Smooth muscle cell (in vitro differentiated cells): ENCODE data around the gene PIEZO2. TPM values are rescaled to one million over a fixed set of nuclear protein-coding genes. Genes with fewer than 3 reads are reported as not detected.

Experiments
- DNase-seq: peaks from one replicate; lab custom pipeline; 2025; ENCODE audit not compliant: unreplicated experiment; lab: John Stamatoyannopoulos, UW
- H2AFZ ChIP-seq: fragments of 200-600 bp; sonication (generic); 2 replicates; pipeline ENCODE4 v1.6.0; 2016; ENCODE audit warnings: antibody characterized with exemption, low read depth, mild to moderate bottlenecking
- H3F3A ChIP-seq: fragments of 200-600 bp; sonication (generic); 2 replicates; pipeline ENCODE4 v1.6.0; 2017; ENCODE audit warnings: antibody characterized with exemption, low read depth
- H3K27ac ChIP-seq: fragments of 200-600 bp; sonication (generic); 2 replicates; pipeline ENCODE4 v1.5.1; 2016; ENCODE audit warnings: low read depth, mild to moderate bottlenecking
- H3K27me3 ChIP-seq: fragments of 200-600 bp; sonication (generic); 2 replicates; pipeline ENCODE4 v1.6.1; 2016; ENCODE audit warnings: low read depth, mild to moderate bottlenecking
- H3K36me3 ChIP-seq: fragments of 200-600 bp; sonication (generic); 2 replicates; pipeline ENCODE4 v1.5.1; 2016; ENCODE audit warnings: low read depth
- H3K4me1 ChIP-seq: fragments of 200-600 bp; sonication (generic); 2 replicates; pipeline ENCODE4 v1.5.1; 2016; ENCODE audit warnings: low read depth
- H3K4me2 ChIP-seq: fragments of 200-600 bp; sonication (generic); 2 replicates; pipeline ENCODE4 v1.6.0; 2016; ENCODE audit warnings: mild to moderate bottlenecking
- H3K4me3 ChIP-seq: fragments of 200-600 bp; sonication (generic); 2 replicates; pipeline ENCODE4 v1.5.1; 2016; ENCODE audit warnings: mild to moderate bottlenecking
- H3K79me2 ChIP-seq: fragments of 200-600 bp; sonication (generic); 2 replicates; pipeline ENCODE4 v1.6.0; 2016; ENCODE audit warnings: low read depth, mild to moderate bottlenecking
- H3K9ac ChIP-seq: fragments of 200-600 bp; sonication (generic); 2 replicates; pipeline ENCODE4 v1.6.0; 2016; ENCODE audit warnings: low read depth
- H3K9me3 ChIP-seq: fragments of 200-600 bp; sonication (generic); replicated peaks from 2 replicates; pipeline ENCODE4 v1.5.1; 2016; ENCODE audit warnings: low read depth
- H4K20me1 ChIP-seq: fragments of 200-600 bp; sonication (generic); 2 replicates; pipeline ENCODE4 v1.6.0; 2016; ENCODE audit warnings: low read depth
- CTCF ChIP-seq: fragments of 200-600 bp; sonication (generic); IDR thresholded peaks from 2 replicates; pipeline ENCODE4 v1.5.1; 2017; ENCODE audit warnings: borderline replicate concordance, mild to moderate bottlenecking, antibody characterized with exemption; ENCODE audit not compliant: insufficient read depth, poor library complexity, severe bottlenecking
- WGBS: methylation state at CpG from one replicate; pipeline ENCODE4 v1.1.7; 2016; ENCODE audit warnings: low lambda C conversion rate; 5-methylcytosine and 5-hydroxymethylcytosine counted together
- polyA plus RNA-seq: library from polyadenylated mRNA; unstranded; fragments of >200 nt; fragmentation: Nextera tagmentation; extraction: Ambion mirVana; gene quantifications from 2 replicates; pipeline ENCODE4 v1.2.1, GENCODE V29; 2016
- total RNA-seq: library from RNA; depleted of rRNA; stranded (reverse); fragments of >200 nt; gene quantifications from 2 replicates; pipeline ENCODE4 v1.2.3, GENCODE V29; 2014

Gene PIEZO2
- total and polyA plus RNA-seq, 2 experiments from 2014 or later = 1.3 to 4.7 TPM

GRCh38 chr18:11160313-11160712 lies 10.9 kb upstream of the PIEZO2 start:
- no peaks in the 10 kb centered on the region for H3K9me3 ChIP-seq
- H3K27me3 ChIP-seq = peaks cover 22% of the 10 kb centered on the region
- H3K36me3 ChIP-seq = no peaks in the 10 kb centered on the region
- no peaks in the 10 kb centered on the region for H4K20me1 ChIP-seq
- no peak overlapping the region for H3K4me2 ChIP-seq
- H3F3A ChIP-seq = no peaks in the 10 kb centered on the region
- H3K27ac ChIP-seq = no peak overlapping the region
- no peak overlapping the region for H3K9ac ChIP-seq
- no peak for DNase-seq
- H3K4me1 ChIP-seq = no peaks in the 10 kb centered on the region
- H3K79me2 ChIP-seq = no peaks in the 10 kb centered on the region
- no peak overlapping the region for H3K4me3 ChIP-seq
- 76% methylated on average over 2 of the region's 2 CpGs for WGBS
- no peak for TF ChIP-seq CTCF
- no peak overlapping the region for H2AFZ ChIP-seq

- H3K27ac ChIP-seq = no peak overlapping the region
- H3K4me3 ChIP-seq = no peak overlapping the region
- no peak for DNase-seq
- no peak for TF ChIP-seq CTCF
- WGBS = 80% methylated on average over 4 of the region's 4 CpGs
- H3K9ac ChIP-seq = no peak overlapping the region
- no peak overlapping the region for H2AFZ ChIP-seq
- H3F3A ChIP-seq = no peaks in the 10 kb centered on the region
- H3K4me2 ChIP-seq = no peak overlapping the region
- no peaks in the 10 kb centered on the region for H3K9me3 ChIP-seq
- H3K27me3 ChIP-seq = peaks cover 22% of the 10 kb centered on the region
- H3K4me1 ChIP-seq = no peaks in the 10 kb centered on the region
- H4K20me1 ChIP-seq = no peaks in the 10 kb centered on the region
- no peaks in the 10 kb centered on the region for H3K36me3 ChIP-seq
- H3K79me2 ChIP-seq = no peaks in the 10 kb centered on the region
Observed at GRCh38 chr18:11159844-11160243, 10.5 kb upstream of the PIEZO2 start.

- no peak overlapping the region for H3K4me3 ChIP-seq
- H4K20me1 ChIP-seq = no peaks in the 10 kb centered on the region
- no peak for DNase-seq
- no peaks in the 10 kb centered on the region for H3K9me3 ChIP-seq
- H2AFZ ChIP-seq = no peak overlapping the region
- peaks cover 30% of the 10 kb centered on the region for H3K27me3 ChIP-seq
- H3F3A ChIP-seq = no peaks in the 10 kb centered on the region
- no peaks in the 10 kb centered on the region for H3K4me1 ChIP-seq
- no peak for TF ChIP-seq CTCF
- no peaks in the 10 kb centered on the region for H3K36me3 ChIP-seq
- H3K4me2 ChIP-seq = no peak overlapping the region
- no peak overlapping the region for H3K9ac ChIP-seq
- H3K79me2 ChIP-seq = no peaks in the 10 kb centered on the region
- 100% methylated on average over 1 of the region's 1 CpG for WGBS
- H3K27ac ChIP-seq = no peak overlapping the region
Observed at GRCh38 chr18:11156978-11157377, 7.6 kb upstream of the PIEZO2 start.

GRCh38 chr18:11155034-11155759 lies 5.8 kb upstream of the PIEZO2 start:
- H3K9me3 ChIP-seq = no peaks in the 10 kb centered on the region
- H3K4me2 ChIP-seq = no peak overlapping the region
- H3K9ac ChIP-seq = no peak overlapping the region
- no peaks in the 10 kb centered on the region for H3K79me2 ChIP-seq
- no peak overlapping the region for H2AFZ ChIP-seq
- 81% methylated on average over 8 of the region's 8 CpGs for WGBS
- no peaks in the 10 kb centered on the region for H3K4me1 ChIP-seq
- H3F3A ChIP-seq = no peaks in the 10 kb centered on the region
- TF ChIP-seq CTCF = no peak
- DNase-seq = no peak
- no peaks in the 10 kb centered on the region for H4K20me1 ChIP-seq
- H3K4me3 ChIP-seq = no peak overlapping the region
- H3K27ac ChIP-seq = no peak overlapping the region
- H3K36me3 ChIP-seq = no peaks in the 10 kb centered on the region
- H3K27me3 ChIP-seq = peaks cover 42% of the 10 kb centered on the region
